Measurements from ENCODE around the gene ERBB4. TPM values are rescaled to one million over a fixed set of nuclear protein-coding genes. Genes with fewer than 3 reads are reported as not detected.
A peak's percentile ranks its signal among the peaks of the same experiment; 100 is the strongest.
"Not testable (repeated sequence)": the region's sequence is repeated elsewhere in the genome, so short reads cannot be mapped to it uniquely, and the experiment has no call there.

Gene ERBB4
- total RNA-seq, 1 donor from 2014 or later: 0.17 TPM

DNA sequence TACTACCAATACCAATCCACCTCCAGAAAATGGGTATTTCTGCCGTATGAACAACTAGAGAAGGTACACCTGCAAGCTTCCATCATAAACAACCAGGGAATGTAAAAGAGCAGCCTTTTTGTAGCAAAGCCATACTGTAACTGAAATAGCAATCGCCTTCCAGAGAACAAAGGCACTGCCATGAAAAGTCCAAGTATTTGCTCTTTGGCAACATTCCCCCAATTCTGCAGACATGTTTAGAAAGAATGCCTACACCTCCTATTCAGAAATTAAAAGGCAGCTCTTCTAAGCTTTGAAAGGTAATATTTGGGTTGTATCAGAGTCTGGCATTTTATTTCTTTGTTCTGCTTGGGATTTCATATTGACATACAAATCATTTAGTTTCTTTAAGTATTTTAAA, 487.7 kb downstream of the ERBB4 start:
- no peak for DNase-seq

DNA sequence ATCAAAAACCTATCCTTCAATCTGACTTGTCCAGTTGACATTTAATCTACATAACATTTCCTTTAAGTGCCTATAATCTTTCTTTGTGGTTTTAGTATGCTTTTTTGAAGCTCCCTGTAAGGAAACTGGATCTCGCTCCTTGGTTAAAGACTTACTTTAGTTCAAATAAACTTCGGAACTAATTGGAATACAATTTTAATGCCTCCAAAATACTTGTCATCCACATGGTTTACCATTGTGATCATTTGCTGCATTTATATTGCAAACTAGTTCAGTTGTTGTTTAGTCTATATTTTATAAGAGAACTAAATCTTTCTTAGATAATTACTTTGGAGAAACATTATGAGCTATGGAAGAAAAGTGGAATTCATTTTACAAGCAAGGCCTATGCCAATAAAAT, 496.0 kb downstream of the ERBB4 start:
- DNase-seq: no peak

DNA sequence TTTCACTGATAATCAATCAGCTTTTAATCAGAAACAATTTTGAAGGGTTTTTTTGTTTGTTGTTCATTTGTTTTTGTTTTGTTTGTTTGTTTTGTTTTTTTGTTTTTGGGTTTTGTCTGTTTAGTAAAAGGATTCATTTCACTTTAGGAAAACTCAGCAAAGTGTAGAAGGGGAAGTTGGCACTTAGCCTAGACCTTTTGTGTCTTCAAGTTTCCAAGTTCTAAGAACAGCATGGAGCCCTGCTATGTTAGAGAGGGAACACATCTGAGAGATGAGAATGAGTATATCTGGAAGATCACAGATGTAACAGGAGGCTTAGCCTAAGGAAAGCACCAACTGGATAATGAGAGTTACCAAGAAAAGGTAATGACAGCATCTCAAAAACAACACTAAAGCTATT, 501.5 kb downstream of the ERBB4 start:
- peak; percentile 5 for DNase-seq

DNA sequence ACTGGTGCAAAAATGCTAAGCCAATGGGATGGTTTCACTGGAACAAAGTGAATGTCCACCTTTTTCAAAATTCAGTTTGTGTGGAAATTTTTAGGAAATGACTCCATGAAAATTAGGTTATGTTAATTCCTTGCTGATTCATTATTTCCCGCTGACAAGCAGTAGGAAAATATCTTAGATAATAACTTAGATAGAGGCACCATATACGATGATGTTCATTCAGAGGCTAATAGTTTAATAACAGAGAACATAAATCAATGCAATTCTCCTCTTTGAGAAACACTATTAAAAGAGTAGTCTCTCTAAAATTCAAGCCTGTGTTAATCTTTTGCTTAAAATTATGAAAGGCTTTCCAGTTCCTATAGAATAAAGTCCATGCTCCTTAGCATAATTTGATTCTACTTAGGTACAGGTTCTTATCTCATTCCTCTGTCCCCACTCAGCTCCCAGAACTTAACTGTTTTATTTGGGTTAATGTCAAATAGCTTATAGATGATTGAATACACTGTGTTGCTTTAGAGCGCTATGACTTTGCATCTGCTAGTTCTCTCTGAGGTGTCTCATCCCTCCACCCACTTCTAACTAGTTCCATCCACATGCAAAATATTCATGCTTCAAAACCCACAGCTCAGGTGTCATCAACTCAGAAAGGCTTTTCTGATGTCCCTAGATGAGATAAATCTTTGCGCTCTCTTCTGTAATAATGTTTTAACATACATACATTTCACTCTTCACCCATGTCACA, 503.6 kb downstream of the ERBB4 start:
- peak; percentile 46 for DNase-seq

DNA sequence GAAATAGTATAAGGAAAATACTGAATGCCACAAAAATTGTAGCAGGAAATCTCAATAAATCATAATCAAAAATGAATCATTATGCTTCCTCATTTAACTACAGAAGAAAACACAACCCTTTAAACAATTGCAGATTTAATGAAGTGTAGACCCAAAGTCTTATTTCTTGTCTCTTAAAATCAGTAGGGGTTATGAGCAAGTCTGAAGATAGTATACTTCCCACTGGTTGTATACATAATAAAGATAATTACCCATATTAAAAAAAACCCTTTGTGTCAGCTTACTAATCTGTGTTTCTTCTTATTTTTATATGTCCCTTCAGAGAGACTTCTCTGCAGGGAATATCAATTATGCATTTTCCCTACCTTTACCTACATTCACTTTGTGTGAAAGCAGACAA, 504.7 kb downstream of the ERBB4 start:
- no peak for DNase-seq

DNA sequence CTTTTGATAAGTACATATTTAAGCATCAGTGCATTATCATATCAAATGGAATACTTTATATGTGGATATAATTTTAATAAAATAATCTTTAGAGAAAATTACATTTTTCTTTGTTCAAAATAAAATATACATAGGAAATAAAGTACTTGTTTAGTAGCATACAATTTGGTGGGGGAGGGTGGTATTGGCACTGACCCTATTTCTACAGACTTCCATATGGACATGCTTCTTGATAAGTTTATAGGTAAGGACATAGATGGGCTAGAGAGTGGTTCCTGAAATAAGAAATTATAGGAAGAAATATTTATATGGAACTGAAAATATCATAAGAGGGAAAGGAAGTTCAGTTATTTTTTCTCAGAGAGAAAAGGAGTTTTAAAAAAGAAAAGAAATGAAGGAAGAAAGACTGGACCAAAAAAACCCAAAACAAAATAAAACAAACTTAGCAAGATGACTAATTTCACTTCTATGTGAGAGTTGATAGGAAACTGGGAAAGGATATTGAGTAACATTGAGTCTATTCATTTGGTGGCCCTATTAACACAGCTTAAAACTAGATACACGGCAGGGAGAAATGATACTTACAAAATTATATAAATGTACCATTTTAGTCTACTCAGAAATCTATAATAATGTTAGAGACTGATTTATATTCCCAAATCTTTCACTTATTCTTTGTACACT, 505.9 kb downstream of the ERBB4 start:
- DNase-seq: peak; percentile 63

DNA sequence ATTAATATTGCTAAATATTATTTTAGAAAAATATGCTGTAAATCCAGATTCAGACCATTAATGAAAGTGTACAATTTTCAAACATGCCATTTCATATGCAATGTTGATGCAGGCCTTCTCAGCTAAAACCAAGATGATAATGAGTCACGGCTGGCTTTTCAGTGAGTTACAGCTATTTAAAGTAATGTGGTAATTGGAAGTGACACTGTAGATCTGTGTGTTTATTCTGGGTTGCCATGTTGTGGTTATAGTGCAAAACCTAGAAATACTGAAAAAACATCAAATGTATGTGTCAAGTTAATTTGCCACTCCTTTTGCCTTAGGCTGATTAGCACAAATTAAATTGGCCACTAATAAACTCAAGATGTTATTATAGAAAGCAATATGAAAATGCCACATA, 506.6 kb downstream of the ERBB4 start:
- peak; percentile 55 for DNase-seq

DNA sequence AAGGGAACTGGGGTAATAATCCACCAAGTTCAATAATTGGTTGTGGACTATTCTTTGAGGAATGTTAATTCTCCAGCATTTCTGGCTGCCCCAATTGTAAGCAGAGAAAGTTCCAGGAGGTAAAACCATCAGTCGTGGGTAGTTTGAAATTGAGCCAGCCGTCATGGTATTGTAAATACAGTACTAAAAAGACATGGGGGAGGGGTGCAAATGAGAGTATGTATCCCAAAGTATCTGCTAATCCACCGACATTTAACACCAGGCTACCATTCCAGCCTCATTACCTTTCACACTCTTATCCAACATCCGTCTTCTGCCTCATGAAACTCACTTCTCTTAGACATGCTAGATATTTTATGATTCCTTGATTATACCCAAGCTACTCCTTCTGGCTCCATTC, 507.9 kb downstream of the ERBB4 start:
- DNase-seq: no peak

DNA sequence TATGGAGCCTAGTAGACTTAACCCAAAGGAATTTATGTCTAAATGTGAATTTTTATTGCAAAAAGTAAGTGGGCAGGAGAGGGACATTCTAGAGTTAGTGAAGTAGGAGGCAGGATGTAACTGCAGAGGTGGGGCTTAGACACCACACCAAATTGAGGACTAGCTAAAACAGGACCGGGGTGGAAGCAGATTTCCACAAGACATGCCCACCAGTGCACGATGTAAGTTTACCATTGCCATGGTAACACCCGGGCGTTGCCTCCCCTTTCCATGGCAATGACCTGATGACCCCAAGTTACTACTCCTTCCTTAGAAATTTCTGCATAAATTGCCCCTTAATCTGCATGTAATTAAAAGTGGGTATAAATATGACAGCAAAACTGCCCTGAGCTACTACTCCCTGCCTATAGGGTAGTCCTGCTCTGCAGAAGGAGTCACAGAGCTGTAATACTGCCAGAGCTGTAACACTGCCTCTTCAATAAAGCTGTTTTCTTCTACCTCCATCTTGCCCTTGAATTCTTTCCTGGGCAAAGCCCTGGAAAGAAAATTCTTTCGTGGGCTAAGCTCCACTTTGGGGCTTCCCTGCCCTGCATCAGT, 509.7 kb downstream of the ERBB4 start:
- no peak for DNase-seq

DNA sequence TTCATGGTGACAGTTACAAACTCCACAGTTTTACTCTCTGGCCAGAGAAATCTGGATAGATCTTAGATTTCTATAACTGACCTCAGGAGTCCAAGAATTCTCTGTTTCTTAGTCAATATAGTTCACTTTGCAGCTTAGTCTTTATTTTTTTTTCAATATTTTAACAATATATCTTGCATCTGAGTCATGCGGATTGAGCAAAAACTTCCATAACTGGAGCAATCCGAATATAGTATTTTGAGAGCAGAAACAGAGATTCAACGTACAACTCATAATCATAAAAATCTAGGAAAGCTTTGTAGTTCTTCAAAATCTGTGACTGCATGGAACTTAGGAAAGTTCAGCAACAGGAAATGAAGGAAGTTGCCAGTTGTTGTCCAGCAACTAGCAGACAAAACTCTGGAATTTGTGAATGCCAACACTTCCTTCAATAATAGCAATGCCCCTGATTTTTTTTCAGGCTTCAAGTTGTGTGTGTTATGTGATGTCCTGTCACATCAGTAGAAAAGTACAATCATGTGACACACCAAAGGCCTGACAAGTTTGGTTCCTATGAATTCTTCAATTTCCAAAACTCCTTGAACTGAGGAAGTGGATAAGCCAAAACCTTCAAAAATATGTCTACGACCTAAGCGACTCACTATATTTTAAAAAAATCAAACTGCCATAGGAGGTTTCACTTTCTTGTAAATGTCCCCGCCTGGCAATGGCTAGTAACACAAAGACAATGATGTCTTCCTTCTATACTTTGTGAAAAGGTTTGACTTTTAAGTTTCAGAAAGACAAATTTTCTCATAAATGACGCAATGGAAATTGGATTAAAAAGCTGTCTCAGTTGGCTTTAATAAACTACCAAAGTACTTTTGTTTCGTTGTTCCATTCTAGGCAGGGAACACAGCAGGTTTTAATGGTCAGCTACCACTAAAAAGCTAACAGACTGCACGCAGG, 510.6 kb downstream of the ERBB4 start:
- DNase-seq: peak; percentile 56

DNA sequence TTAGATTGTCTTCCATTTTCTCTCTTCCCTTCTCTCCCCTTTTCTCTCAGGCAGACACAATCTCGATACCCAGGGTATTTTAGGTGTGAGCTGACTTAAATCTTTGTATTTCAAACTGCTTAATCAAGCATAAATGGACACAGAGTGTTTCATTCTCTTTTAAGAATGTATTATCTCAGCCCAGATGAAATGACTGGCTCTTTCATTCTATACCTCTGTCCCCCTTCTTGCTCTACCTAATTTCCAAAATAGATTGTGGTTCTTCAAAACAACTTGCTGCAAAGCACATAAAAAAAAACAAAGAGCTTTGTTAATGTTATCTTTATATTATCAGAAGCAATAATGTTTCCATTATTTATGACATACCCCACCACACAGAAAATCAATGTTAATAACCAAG, 514.6 kb downstream of the ERBB4 start:
- no peak for DNase-seq

DNA sequence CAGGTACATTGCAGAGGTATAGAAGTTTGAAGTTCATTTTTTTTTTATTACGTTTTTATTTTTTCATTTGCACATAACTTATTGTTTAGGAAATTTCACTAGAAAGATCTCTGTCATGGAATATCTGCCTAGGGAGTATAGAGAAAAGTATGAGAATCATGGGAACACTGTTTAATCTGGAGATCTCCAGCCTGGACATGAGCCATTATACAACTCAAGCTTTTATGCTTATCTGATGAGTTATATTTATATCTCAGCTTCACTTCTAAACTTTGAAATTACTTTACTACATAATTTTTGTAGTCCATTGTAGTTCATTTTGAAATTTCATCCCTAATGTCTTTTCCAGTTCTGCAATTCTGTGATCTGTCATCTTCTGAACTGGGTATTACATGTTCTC, 515.6 kb downstream of the ERBB4 start:
- no peak for DNase-seq

DNA sequence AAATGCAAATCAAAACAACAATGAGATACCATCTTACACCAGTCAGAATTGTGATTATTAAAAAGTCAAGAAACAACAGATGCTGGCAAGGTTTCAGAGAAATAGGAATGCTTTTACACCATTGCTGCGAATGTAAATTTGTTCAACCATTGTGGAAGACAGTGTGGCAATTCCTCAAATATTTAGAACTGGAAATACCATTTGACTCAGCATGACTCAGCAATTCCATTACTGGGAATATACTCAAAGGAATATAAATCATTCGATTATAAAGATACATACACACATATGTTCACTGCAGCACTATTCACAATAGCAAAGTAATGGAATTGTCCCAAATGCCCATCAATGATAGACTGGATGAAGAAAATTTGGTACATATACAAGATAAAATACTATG, 516.7 kb downstream of the ERBB4 start:
- peak; percentile 59 for DNase-seq

DNA sequence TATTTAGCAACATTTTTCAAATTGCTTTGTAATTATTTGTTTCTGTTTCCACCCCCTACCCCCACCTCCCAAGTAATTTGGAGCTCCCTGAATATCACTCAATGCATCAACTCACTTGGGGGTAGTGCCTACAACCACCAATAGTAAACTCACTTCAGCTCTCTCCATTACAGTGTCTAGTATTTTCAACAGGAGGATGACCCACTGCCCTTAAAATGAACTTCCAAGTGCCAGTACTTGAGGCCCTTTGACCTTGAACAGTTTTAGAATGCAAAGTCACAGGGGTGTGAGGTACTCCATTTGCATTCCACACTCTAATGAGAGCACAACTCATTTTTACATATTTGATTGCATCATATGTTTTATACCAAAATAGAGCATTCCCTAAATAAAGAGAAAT, 523.0 kb downstream of the ERBB4 start:
- no peak for DNase-seq

DNA sequence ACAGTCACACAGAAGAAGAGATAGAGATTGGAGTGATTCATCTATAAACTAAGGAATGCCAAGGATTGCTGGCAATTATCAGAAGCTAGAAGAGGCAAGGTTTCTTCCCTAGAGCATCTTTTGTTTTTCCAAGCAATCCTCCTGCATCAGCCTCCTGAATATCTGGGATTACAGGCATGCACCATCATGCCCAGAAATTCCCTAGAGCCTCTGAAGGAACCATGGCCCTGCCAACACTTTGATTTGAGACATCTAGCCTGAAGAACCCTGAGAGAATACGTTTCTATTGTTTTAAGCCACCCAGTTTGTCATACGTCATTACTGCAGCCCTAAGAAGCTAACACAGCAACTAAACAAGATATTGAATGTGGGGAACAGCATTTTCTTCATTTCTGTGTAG, 525.0 kb downstream of the ERBB4 start:
- no peak for DNase-seq

DNA sequence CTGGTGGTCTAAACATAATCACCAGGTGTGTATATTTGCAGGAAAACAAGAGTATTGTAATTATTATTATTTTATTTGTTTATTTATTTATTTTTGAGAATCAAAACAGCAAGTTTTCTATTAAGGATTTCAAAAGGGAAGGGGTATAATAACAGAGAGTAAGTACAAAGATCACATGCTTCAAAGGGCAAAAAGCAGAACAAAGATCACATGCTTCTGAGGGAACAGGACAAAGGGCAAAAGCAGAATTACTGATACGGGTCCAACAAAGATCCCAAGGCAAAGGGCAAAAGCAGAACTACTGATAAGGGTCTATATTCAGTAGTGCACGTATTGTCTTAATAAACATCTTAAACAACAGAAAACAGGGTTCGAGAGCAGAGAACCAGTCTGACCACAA, 528.3 kb downstream of the ERBB4 start:
- not testable (repeated sequence) for DNase-seq

DNA sequence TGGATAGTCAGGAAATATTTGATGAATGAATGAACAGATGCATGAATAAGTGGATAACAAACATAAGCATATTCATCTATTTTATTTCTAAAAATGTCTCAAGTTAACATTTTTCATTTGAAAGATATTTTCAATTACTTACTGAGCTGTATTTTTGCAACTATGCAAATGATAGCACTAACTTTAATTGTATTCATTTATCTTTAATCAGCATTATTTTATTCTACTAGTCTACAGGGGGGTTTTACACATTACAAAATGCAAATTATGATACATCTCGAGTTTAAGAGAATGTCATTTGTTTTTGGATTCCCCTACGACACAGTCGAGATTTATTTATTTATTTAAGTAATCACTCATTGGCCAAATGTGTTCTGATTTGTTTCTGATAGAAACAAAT, 530.6 kb downstream of the ERBB4 start:
- no peak for DNase-seq

DNA sequence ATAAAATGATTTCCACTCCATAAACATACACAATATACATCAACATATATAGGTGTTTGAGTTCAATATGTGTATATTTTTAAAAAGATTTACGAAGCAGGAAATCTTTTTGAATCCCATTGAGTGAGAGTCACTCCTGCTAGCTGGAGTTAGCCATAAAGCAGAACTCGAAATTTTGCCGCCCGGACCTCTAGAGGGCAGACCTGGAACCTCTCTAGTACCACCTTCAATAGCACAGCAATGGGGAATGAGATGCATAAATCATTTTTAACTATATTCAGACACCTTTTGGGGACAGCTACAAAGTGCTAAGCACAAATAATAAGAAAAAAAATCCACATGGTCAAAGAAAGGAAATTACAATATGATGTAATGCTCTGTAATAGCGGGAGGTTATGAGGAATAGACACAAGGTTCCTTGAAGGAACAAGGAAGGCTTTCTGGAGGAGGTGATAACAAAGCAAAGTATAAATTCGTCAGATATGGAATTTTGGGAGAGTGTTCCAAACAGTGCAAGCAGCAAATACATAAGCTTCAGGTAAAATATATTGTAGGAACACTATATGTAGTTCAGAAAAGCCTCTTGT, 533.4 kb downstream of the ERBB4 start:
- peak; percentile 75 for DNase-seq

DNA sequence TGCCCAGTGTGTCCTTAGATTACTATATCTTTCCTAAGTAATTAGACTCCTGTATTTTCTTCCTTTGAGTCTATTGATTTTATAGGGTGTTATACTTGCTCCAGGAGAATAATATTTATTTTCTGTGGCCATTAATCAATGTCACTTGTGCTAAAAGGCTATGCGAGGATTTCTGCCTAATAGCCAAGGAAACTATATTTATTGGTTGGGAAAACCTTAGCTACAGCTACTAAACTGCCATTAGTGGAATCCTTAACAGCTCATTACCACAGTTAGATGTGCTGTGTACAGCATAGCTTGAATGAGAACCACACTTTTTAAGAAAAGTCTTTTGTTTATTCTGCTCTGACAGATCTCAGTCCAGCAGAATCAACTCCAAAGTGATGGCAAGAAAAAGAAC, 537.3 kb downstream of the ERBB4 start:
- DNase-seq: no peak

DNA sequence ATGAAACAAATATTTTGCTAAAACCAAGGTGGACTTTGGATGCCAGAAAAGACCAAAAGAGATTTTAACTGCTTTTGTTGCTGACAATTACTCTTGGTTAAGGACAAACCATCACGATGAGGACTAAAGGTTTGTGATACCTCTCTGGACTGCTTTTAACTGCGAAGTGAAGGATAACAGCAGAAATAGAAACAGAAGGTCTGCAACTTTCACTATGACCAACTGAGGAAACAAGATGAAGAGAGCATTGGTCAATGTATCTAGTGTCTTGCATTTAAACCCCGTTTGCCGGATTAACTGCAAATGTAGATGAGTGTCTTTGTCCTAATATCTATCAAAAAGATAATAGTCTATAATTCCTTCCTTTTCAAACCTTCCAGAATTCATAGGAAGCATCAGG, 541.7 kb downstream of the ERBB4 start:
- no peak for DNase-seq

DNA sequence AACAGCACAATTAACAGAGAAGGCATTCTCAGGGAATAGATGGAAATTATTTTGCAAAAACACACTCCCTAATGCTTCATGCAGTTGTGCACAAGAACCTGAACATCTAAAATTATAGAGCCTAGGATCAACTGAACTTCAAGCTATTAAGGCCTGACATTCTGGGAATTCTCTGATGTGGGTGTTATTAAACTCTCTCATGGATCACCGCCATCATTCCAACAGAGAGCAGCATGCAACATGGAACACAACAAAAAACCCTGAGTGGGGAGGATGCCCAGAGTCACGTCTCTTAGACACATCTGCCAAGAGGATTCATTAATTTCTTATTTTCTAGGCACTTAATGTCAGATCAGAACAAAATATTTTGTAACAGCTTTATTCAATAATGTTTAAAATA, 543.8 kb downstream of the ERBB4 start:
- DNase-seq: no peak

DNA sequence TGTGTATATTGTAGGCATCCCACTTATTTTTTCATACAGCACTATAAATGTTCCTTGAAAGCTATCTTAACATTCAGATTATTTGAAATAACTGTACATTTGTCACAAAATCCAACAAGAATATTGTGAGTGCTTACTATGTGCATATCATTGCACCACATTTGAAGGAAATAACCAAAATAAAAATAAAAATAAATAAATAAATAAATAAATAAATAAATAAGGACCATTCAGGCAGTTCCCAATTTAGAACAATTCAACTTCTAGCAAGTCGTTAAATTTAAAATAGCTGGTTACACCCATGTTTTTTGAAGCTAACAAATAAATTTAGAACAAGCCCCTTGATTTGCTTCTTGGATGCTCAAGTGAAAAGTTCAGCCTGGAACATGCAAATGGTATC, 548.3 kb downstream of the ERBB4 start:
- no peak for DNase-seq

DNA sequence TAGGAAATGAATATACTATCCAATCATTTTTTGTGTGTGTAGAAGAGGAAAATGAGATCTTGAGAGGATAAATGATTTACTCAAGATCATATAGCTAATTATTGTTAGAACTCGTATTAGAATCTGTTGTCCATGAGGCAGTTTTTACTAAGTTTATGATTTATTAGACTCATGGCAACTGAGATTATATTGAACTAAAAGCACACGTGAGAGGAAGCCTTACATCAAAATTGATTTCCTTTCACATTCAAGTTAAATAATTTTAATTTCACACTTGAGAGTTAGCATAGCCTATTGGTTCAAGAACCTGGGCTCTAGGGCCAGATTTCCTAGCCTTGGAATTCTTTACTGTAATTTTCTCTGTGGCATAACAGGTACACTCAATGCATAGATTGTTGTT, 552.3 kb downstream of the ERBB4 start:
- no peak for DNase-seq
